Measurements from ENCODE around the gene ACBD5. TPM values are rescaled to one million over a fixed set of nuclear protein-coding genes. Genes with fewer than 3 reads are reported as not detected.

ACBD5 gene
- total RNA-seq, 6 experiments from 2014 or later = 19.8 to 26.2 (median 23.0) TPM

DNA sequence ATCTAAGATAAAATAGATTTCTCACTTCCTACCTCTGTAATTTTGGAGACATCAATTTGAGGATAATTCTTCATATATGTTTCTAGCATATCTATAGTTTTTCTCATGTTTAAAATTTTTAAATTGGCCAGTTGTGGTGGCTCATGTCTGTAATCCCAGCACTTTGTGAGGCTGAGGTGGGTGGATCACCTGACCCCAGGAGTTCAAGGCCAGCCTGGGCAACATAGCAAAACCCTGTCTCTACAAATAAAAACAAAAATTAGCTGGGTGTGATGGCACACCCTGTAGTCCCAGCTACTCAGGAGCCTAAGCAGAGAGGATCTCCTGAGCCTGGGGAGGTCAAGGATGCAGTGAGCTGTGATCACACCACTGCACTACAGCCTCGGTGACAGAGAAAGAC lies 4.9 kb downstream of the ACBD5 start:
- Mint-ChIP-seq H3K4me3 (no peak overlapping the region), H3K27me3 (ENCODE audit: insufficient read depth) (no peaks in the 10 kb centered on the region), H3K36me3 (ENCODE audit: low read depth) (peaks cover 4% of the 10 kb centered on the region; the same call in 1 of the 2 replicates), H3K27ac (no peak overlapping the region), H3K4me1 (ENCODE audit: low read depth) (peaks cover 7% of the 10 kb centered on the region), H3K9me3 (no peaks in the 10 kb centered on the region)
- TF ChIP-seq, protein P1, sequence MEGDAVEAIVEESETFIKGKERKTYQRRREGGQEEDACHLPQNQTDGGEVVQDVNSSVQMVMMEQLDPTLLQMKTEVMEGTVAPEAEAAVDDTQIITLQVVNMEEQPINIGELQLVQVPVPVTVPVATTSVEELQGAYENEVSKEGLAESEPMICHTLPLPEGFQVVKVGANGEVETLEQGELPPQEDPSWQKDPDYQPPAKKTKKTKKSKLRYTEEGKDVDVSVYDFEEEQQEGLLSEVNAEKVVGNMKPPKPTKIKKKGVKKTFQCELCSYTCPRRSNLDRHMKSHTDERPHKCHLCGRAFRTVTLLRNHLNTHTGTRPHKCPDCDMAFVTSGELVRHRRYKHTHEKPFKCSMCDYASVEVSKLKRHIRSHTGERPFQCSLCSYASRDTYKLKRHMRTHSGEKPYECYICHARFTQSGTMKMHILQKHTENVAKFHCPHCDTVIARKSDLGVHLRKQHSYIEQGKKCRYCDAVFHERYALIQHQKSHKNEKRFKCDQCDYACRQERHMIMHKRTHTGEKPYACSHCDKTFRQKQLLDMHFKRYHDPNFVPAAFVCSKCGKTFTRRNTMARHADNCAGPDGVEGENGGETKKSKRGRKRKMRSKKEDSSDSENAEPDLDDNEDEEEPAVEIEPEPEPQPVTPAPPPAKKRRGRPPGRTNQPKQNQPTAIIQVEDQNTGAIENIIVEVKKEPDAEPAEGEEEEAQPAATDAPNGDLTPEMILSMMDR (IDR thresholded peaks at IDR 0.05) = no peak
- no peak for DNase-seq

DNA sequence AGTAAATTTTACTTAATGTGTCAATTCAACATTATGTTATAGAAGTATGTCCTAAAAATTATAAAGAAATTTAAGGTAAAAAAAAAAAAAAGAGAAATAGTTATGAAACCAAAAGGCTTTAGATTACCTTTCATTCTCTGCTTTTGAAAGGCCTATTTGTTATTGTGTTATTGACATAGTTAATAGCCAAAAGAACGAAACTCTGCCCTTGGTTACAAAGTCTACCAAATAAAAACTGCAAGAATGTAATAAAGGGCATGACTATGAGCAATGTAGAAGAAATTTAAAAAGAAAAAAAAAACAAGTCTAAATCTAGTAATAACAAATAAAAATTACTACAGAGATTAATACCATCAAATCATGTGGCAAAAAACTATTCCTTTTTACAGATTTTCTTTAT lies 10.6 kb downstream of the ACBD5 start:
- Mint-ChIP-seq H3K9me3 (no peaks in the 10 kb centered on the region), H3K27me3 (ENCODE audit: insufficient read depth) (no peaks in the 10 kb centered on the region), H3K4me1 (ENCODE audit: low read depth) (no peaks in the 10 kb centered on the region), H3K4me3 (no peak overlapping the region), H3K27ac (no peak overlapping the region), H3K36me3 (ENCODE audit: low read depth) (no peaks in the 10 kb centered on the region)
- no peak for DNase-seq
- TF ChIP-seq, protein P1 (IDR thresholded peaks at IDR 0.05) = no peak

DNA sequence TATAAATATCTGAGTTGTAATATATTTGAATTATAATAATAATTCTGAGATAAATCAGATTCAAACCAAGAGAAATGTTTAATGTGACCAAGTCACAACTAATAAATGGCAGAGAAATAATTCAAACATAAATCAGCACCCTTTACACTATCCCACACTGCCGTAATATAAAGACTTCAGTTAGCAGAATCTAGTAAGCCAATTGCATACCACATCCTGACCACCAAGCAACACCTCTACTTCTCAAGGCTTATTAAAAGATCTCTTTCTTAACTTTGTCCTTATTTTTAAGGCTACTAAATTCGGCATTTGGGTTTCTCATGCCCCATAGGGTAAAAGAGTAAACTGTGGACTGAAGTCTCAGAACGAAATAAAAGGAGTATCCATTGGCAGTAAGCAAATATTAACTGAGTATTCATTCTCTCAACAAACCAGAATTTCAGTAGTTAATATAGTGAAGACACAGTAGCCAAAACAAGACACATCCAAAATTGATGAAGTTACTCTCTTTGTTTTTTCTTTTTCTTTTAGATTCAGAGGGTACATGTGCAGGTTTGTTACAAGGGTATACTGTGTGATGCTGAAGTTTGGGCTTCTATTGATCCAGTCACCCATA lies 14.8 kb downstream of the ACBD5 start:
- no peaks in the 10 kb centered on the region for H3K9me3 Mint-ChIP-seq
- no peaks in the 10 kb centered on the region for H3K4me1 Mint-ChIP-seq (ENCODE audit: low read depth)
- no peaks in the 10 kb centered on the region for H3K27me3 Mint-ChIP-seq (ENCODE audit: insufficient read depth)
- no peak overlapping the region for H3K27ac Mint-ChIP-seq
- no peaks in the 10 kb centered on the region for H3K36me3 Mint-ChIP-seq (ENCODE audit: low read depth)
- no peak overlapping the region for H3K4me3 Mint-ChIP-seq
- no peak for DNase-seq
- TF ChIP-seq, protein P1 (IDR thresholded peaks at IDR 0.05) = no peak

DNA sequence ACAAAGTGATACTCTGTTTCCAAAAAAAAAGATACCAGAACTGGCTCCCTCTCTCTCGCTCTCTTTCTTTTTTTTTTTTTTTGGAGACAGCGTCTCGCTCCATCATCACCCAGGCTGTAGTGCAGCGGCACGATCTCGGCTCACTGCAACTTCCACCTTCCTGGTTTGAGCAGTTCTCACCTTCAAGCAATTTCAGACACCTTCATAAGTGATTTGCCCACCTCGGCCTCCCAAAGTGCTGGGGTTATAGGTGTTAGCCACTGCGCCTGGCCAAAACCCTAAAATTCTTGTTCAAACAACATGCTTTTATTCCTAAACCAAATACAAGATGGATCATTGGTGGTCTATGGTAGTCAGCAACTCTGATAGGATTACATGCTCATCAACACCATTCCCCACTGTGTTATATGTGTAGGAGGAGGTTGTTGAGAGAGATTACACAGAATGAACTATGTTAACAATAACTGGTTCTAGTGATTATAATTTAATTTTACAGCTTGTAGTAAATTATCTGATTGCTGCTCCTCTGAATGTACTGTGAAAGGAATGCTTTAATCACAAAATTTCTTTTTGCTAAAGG lies 15.5 kb downstream of the ACBD5 start:
- TF ChIP-seq, protein P1 (IDR thresholded peaks at IDR 0.05) = no peak
- no peaks in the 10 kb centered on the region for H3K9me3 Mint-ChIP-seq
- no peak overlapping the region for H3K27ac Mint-ChIP-seq
- H3K27me3 Mint-ChIP-seq (ENCODE audit: insufficient read depth) = no peaks in the 10 kb centered on the region
- H3K36me3 Mint-ChIP-seq (ENCODE audit: low read depth) = no peaks in the 10 kb centered on the region
- DNase-seq = no peak
- H3K4me3 Mint-ChIP-seq = no peak overlapping the region
- no peaks in the 10 kb centered on the region for H3K4me1 Mint-ChIP-seq (ENCODE audit: low read depth)

DNA sequence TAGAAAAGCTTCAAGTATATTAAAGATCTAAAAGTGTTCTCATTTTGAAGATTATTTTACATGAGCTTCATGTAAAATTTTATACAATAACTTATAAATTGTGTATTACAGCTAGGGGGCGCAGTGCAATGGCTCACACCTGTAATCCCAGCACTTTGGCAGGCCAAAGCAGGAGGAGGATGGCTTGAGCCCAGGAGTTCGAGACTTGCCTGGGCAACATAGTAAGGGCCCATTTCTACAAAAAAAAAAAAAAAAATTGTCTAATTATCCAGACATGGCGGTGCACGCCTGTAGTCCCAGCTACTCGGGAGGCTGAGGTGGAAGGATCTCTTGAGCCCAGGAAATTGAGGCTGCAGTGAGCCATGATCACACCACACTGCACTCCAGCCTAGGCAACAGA lies 16.6 kb downstream of the ACBD5 start:
- no peak overlapping the region; the same call in 1 of the 2 replicates for H3K27ac Mint-ChIP-seq
- H3K4me3 Mint-ChIP-seq = no peak overlapping the region
- H3K27me3 Mint-ChIP-seq (ENCODE audit: insufficient read depth) = no peaks in the 10 kb centered on the region
- no peaks in the 10 kb centered on the region for H3K4me1 Mint-ChIP-seq (ENCODE audit: low read depth)
- H3K36me3 Mint-ChIP-seq (ENCODE audit: low read depth) = peaks cover 7% of the 10 kb centered on the region; the same call in 1 of the 2 replicates
- TF ChIP-seq, protein P1 (IDR thresholded peaks at IDR 0.05) = peak; percentile 88
- H3K9me3 Mint-ChIP-seq = no peaks in the 10 kb centered on the region
- DNase-seq = peak; percentile 9
